Measurements from ENCODE around the gene MAD1L1.

Gene MAD1L1

GRCh38 chr7:2258661-2259365 lies 26.1 kb upstream of the MAD1L1 start:
- DNase-seq (ENCODE audit: low read depth in 2 of 2) = no peak

DNA sequence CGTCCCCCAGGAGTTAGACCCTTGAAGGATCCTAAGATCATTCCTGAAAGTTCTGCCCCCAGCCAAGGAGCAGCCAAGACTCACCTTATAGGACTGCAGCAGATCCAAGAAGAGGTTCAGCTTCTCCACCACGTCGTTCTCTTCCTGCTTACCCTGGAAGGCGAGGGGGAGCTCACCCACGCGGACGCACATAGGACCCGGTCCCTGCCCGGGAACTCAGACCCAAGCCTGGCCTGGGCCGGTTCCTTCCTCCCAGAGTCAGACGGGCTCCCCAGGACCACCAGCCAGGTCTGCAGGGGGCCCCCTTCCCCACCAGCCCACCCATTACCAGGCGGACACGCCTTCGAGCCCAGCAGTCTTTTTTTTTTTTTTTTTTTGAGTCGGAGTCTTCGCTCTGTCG lies 24.9 kb upstream of the MAD1L1 start:
- DNase-seq (ENCODE audit: low read depth in 2 of 2) = no peak

- DNase-seq (ENCODE audit: low read depth in 2 of 2) = no peak
These were observed 24.4 kb upstream of the MAD1L1 start for GRCh38 chr7:2257046-2257551.

DNA sequence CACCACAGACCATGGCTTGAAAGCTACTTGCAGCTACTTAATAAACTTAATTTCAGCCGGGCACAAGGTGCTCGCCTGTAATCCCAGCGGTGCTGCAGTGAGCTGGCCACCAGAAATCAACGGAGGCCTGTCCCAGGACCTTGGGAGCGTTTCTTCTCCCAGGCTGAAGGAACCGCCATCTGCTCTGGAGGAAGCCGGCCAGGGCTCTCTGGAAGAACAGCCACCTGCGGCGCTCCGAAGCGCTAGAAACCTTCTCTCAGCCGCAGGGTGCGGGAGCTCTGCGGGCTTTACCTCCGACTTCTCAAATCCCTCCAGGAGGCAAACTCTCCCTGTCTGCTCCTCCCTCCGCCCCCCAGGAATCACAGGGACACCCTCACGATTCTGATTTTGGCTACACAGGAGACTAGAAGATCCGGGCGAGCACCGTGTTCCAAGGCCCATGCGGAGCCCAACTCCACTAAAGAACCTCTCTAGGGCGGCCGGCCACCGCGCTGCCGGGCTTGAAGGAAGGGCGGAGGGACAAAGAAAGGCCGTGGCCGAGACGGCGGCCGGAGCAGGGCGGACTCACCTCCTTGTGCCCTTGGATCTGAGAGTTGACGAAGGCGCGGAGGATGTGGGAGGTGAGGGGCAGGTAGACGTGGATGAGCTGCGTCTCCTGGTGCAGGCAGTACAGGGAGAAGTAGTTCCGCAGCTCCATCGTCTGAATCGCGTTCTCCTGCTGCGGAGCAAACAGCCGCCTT lies 23.7 kb upstream of the MAD1L1 start:
- no peak for DNase-seq (ENCODE audit: low read depth in 2 of 2)

- DNase-seq (ENCODE audit: low read depth in 2 of 2) = no peak
These were observed 22.7 kb upstream of the MAD1L1 start for GRCh38 chr7:2255145-2256139.

DNA sequence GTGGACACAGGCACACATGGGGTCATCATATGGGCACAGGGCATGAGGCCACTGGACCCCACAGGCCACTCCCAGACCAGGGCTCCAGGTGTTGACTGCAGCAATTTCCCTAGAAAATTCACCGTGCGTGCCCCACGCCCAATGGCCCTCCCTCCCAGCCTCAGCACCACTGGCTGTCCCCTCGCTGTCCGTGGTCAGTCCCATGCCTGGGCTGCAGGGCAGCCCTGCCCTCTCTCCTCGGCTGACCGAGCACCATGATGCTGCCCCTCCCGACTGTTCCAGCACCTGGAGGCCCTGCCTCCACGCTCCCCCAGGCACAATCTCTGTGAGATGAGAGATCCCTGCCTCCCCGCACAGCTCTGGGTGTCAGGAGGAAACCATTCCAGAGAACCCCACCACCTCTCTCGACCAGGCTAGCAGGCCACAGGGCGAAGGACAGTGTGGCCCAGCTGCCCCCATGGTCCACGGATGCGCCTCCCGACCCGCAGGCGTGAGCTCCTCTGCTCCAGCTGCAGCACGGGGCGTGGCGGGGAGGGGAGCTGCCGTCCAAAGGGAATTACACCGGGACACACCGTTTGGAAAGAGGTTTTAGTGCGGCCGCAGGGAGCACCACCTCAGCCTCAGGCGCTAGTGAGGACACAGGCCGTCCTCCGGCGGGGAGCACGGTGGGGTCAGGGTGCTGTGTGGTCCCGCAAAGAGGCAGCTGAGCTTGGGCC lies 21.8 kb upstream of the MAD1L1 start:
- no peak for DNase-seq (ENCODE audit: low read depth in 2 of 2)

- no peak for DNase-seq (ENCODE audit: low read depth in 2 of 2)
These were observed 20.9 kb upstream of the MAD1L1 start for GRCh38 chr7:2253525-2254244.

DNA sequence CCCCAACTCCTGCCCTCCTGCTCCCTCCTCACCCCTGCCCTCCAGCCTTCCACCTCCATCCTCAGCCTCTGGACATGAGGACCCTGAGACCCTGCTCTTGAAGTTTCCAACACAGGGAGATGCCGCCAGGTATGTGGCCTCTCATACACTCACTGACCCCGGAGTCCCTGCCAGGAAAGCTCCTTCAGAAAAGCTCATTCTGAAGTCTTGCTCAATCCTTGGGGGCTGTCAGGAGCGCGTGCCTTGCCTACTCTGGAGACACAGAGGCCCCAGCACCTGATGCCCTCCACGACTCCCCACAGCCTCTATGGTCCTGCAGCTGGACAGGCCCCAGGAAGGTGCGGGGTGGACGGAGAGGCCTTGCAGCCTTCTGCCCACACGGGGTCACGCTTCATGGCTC lies 20.3 kb upstream of the MAD1L1 start:
- DNase-seq (ENCODE audit: low read depth in 2 of 2) = no peak

GRCh38 chr7:2251841-2252771 lies 19.4 kb upstream of the MAD1L1 start:
- DNase-seq (ENCODE audit: low read depth in 2 of 2) = no peak

DNA sequence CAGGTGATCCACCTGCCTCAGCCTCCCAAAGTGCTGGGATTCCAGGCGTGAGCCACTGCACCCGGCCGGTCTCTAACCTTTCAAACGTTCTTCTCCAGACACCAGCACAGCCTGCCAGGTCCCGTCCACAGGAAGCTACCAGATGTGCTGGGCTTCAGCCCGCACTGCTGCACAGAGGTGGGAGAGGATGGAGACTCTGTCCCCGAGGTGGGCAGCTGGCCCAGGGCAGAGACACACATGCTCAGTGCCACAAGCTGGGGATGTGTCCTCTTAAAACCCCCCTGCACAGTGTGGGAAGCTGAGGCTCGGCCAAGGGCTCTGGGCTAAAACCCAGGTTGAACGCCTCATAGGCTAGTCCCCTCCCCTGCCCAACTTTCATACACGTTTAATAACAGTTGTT lies 18.6 kb upstream of the MAD1L1 start:
- DNase-seq (ENCODE audit: low read depth in 2 of 2) = no peak

- no peak for DNase-seq (ENCODE audit: low read depth in 2 of 2)
These were observed 17.1 kb upstream of the MAD1L1 start for GRCh38 chr7:2249744-2250323.

- no peak for DNase-seq (ENCODE audit: low read depth in 2 of 2)
These were observed 16.4 kb upstream of the MAD1L1 start for GRCh38 chr7:2248984-2249694.

DNA sequence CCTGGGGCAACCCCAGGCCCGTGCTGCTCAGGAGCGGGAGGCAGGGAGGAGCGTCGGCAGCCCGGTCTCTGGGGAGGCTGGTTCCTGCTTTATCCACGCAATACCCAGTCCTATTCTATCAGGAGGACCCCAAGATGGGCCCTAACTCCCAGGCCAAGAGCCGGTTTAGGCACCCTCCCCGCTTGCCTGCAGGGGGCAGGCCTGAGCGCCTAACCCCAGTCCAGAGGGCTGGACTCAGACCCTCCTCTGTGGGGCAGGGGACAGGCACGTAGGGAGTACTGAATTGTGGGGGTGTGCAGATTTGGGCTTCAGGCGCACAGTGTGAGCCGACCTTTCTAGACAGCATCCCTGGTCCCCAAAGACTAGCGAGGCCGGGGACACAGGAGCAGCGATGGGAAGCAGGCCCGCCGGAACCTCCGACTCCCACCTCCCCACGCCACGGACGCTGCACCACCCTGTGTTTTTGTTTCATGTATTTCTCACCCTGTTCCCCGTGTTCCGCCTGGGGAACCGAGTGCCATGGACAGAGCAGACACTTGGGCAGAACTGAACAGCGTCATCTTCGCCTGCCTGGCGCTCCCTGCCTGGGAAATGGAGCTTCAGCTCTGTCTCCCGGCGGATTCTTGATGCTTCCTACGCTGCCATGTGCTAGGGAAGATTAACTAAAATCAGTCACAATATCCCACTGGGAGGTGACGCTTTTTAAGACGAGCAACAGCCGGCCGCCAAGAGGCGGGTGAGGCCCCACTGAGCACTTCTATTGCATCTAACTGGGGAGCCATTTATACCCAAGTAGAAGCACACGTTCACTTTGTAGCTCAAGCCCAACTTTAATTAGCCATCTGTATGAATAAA lies 14.6 kb upstream of the MAD1L1 start:
- no peak for DNase-seq (ENCODE audit: low read depth in 2 of 2)

GRCh38 chr7:2245883-2246675 lies 13.3 kb upstream of the MAD1L1 start:
- DNase-seq (ENCODE audit: low read depth in 2 of 2) = no peak

GRCh38 chr7:2244404-2244995 lies 11.8 kb upstream of the MAD1L1 start:
- DNase-seq (ENCODE audit: low read depth in 2 of 2) = no peak

DNA sequence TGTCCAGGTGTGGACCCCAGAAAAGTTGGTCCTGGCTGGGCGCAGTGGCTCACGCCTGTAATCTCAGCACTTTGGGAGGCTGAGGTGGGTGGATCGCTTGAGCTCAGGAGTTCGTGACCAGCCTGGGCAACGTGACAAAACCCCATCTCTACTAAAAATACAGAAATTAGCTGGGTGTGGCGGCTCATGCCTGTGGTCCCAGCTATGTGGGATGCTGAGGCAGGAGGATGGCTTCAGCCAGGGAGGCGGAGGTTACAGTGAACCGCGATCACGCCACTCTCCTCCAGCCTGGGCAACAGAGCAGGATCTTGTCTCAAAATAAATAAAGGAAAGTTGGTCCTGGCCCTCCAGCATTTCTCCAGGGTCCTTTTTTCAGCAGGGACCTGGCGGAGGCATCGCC lies 10.7 kb upstream of the MAD1L1 start:
- DNase-seq (ENCODE audit: low read depth in 2 of 2) = no peak

Data from stimulated activated CD8-positive, alpha-beta memory T cell treated with anti-CD3 and anti-CD28 coated beads, Interleukin-15, amount 100 ng/mL, for 48 hours (primary cell).